Breast epithelium (tissue), 3 donors: ENCODE results near the gene NUAK2.

ENCODE experiments used
- POLR2A ChIP-seq: fragments of 450-650 bp; IDR thresholded peaks from one replicate; pipeline ENCODE4 v1.6.1; 2016; ENCODE audit warnings: antibody characterized with exemption, mild to moderate bottlenecking, moderate library complexity
- TF ChIP-seq, protein P1 (sequence below), 3 donors: fragments of 450-650 bp; IDR thresholded peaks; one replicate each; pipeline ENCODE4 v1.5.1; 2016 to 2017; ENCODE audit warnings: antibody characterized with exemption in 3 of 3, mild to moderate bottlenecking in 3 of 3, moderate library complexity in 3 of 3

DNA sequence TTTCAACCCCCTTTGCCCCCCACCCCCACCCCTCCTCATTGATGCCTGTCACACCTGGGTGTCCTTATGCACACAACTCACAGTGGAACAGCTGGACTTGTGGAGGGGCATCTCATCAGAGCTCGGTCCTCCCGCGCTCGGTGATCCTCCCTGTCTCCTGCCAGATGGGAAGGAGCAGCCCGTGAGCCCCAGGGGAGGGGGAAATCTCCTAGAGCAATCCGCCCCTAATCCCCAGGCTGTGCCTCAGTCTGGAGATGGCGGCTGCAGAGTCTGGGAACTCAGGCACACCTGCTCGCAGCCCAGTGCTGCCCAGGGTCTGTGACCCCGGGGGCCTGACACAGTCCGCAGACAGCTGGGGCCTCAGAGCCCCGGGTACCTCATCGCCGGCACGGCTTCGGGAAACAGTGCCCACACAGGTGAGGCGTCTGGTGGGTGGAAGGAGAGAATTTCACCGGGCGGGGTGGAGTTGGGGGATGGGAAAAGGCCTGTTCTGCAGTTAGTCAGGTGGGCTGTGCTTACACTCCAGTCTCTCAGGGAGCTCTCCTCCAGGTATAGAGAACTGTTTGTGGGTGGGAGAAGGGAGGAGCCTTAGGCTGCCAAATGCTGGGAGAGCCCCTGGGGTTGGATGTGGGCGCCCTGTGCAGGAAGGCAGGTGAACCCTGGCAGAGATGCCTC, 64.5 kb downstream of the NUAK2 start:
- TF ChIP-seq, protein P1, sequence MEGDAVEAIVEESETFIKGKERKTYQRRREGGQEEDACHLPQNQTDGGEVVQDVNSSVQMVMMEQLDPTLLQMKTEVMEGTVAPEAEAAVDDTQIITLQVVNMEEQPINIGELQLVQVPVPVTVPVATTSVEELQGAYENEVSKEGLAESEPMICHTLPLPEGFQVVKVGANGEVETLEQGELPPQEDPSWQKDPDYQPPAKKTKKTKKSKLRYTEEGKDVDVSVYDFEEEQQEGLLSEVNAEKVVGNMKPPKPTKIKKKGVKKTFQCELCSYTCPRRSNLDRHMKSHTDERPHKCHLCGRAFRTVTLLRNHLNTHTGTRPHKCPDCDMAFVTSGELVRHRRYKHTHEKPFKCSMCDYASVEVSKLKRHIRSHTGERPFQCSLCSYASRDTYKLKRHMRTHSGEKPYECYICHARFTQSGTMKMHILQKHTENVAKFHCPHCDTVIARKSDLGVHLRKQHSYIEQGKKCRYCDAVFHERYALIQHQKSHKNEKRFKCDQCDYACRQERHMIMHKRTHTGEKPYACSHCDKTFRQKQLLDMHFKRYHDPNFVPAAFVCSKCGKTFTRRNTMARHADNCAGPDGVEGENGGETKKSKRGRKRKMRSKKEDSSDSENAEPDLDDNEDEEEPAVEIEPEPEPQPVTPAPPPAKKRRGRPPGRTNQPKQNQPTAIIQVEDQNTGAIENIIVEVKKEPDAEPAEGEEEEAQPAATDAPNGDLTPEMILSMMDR (IDR thresholded peaks at IDR 0.05): no peak
- TF ChIP-seq POLR2A: no peak
